NCI-H146 (cell line): Measurements from ENCODE around the gene AQP6.
"Not testable (repeated sequence)": the region's sequence is repeated elsewhere in the genome, so short reads cannot be mapped to it uniquely, and the experiment has no call there.

ENCODE experiments used
- DNase-seq: peaks from one replicate; lab custom pipeline; 2025; lab: John Stamatoyannopoulos, UW

AQP6 gene

GRCh38 chr12:49970658-49971057 lies 2.1 kb upstream of the AQP6 start:
- DNase-seq, result no peak

- no peak for DNase-seq
Observed at GRCh38 chr12:49971141-49971540, 1.6 kb upstream of the AQP6 start.

- DNase-seq, result no peak
Observed at GRCh38 chr12:49972129-49972528, 618 bp upstream of the AQP6 start.

DNA sequence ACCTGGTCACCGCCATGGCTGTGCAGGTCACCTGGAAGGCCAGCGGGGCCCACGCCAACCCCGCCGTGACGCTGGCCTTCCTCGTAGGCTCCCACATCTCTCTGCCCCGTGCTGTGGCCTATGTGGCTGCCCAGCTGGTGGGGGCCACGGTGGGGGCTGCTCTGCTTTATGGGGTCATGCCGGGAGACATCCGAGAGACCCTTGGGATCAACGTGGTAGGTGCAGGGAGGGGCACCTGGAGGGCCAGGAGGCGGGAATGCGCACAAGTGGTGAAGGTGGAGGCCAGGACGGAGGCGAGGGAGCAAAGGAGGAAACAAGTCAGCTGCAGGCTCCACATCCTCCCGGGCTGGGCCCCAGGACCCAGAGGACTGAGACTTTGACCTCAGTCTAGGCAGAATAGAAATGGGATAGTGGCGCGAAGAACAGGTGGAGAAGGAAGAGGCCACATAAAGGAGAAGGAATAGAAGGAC lies 649 bp downstream of the AQP6 start:
- no peak for DNase-seq

GRCh38 chr12:49974231-49974675 lies 1.5 kb downstream of the AQP6 start:
- peak; percentile 64 for DNase-seq

DNA sequence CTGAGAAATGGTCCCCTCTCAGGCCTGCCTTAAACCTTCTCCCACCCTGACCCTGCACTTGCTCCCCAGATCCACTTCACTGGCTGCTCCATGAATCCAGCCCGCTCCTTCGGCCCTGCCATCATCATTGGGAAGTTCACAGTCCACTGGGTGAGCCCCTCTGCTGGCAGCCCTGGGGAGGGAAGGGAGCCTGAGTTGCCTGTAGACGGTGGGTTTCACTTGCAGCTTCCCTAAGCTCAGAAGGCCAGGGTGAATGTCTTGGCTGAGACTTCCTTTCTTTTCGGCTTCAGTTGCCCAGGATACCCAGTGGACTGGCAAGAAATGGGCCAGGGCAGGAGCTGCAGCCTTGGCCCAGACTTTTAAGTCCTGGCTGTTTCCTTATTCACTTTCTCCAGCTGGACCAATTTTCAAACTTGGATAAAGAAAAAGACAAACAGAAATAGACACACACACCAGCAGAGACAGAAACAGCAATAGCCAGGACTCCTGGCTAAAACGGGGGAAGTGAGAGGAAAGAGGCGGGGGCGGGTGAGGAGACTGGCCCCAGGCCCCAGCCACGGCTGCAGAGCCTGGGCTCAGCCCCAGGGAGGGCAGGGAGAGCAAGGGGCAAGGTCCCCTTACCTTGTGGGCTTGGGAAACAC lies 2.0 kb downstream of the AQP6 start:
- no peak for DNase-seq

DNA sequence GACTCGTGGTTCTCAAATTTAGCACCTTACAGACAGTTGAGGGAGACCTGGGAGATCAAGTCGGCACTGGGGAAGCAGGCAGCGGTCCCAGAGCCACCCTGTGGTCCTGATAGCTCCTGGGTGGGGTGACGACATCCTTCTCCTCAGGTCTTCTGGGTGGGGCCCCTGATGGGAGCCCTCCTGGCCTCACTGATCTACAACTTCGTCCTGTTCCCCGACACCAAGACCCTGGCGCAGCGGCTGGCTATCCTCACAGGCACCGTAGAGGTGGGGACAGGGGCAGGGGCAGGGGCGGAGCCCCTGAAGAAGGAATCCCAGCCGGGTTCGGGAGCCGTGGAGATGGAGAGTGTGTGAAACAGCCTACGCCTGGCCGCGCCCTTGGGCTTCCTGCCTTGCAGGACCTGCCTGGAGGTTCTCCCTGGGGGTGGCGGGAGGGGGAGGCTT lies 2.6 kb downstream of the AQP6 start:
- DNase-seq, result no peak

- DNase-seq, result no peak
Observed at GRCh38 chr12:49976557-49976956, 3.8 kb downstream of the AQP6 start.

GRCh38 chr12:49978125-49978524 lies 5.4 kb downstream of the AQP6 start:
- no peak for DNase-seq

GRCh38 chr12:49979016-49979586 lies 6.4 kb downstream of the AQP6 start:
- peak; percentile 65 for DNase-seq

DNA sequence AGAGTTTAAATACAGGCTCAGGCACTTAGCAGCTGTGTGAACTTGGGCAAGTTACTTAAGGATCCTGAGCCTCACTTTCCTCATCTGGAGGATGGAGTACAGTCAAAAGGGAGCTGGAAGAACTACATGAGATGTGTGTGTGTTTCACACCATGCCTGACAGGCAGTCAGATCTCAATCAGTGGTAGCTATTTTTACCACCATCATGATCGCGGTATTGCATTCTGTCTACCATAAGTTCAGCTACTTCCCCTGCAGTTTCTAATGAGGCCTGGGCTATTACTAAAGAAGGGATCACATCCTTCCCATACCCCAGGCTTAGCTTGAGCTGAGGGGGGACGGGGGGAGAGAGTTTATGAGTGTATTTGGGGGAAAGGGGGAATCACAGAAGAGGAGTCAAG lies 7.0 kb downstream of the AQP6 start:
- DNase-seq, result no peak

- DNase-seq, result no peak
Observed at GRCh38 chr12:49980501-49981349, 8.0 kb downstream of the AQP6 start.

- no peak for DNase-seq
Observed at GRCh38 chr12:49982246-49983087, 9.7 kb downstream of the AQP6 start.

DNA sequence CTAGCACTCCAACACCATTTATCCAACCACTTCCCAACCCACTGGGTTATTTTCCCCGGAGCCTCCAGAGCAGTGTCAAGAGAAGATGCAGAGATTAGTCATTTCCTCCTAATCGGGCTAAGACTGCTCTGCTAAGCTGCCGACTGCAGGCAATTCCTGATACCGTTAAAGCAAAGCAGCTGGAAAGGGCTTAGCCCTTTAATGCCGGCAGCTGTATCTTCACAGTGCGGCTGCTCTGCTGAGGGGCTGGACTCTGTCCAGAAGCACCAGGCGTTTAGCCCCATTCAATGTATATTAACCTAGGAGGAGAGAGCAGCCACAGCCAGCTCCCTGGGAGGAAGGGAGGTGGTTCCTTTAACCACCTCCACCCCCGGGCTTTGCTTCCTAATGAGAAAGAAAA lies 11.1 kb downstream of the AQP6 start:
- DNase-seq, result no peak

DNA sequence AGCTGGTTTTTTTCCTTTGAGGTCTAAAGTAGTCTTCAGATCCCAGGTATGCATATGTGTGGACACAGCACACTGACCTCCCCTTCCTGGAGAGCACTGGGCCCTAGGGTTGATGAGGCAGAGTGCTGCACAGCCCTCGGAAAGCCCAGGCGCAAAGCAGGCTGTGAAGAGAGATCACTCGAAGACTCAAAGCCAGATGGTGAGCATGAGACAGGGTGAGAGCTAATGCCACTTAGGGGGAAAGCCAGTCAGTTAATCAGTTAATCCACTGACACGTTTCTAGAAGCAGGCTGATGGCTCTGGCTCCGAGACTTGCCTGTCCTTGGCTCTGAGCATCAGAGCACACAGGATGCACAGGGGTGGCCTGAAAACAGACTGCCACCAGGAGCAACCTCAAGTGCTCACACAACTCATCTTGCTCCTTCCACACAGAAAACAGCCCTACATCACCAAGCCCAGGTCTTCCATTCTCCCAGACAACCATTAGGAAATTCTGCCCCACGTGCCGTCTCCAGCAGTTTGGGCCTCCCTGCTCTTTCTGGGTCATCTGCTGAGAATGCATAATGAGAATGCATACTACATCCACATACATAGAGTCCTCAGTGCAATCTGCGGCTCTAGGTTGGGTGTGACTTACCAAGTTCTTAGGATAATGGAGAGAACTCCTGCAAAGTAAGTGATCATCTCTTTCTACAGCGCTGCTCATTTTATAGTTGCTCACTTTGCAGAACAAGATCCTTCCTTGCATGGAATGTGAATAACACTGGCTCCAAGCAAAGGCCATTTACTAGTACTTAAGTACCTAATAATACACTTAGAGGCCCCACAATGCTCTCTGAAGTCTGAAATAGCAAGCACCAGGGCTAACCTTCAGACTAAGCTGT lies 12.0 kb downstream of the AQP6 start:
- DNase-seq, result no peak

DNA sequence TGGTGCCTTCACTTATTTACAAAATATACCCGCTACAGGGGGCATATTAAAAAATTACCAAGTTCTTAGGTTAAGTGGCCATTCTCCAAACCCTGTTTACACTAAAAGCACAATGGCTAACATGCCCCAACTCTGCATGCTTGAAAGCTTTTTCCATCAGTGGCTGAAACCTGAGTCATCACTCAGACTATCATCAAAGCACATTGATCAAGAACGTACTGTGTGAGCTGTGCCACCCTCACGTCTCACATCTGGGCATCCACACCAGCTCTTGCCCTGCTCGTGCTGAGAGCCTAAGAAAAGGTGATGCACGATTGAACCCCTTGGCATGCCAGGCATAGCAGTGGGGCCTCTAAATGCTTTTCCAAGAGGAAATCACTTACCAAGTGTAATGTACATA lies 13.2 kb downstream of the AQP6 start:
- DNase-seq, result no peak

GRCh38 chr12:49986476-49986875 lies 13.7 kb downstream of the AQP6 start:
- not testable (repeated sequence) for DNase-seq

- DNase-seq, result no peak
Observed at GRCh38 chr12:49987625-49988303, 15.0 kb downstream of the AQP6 start.

DNA sequence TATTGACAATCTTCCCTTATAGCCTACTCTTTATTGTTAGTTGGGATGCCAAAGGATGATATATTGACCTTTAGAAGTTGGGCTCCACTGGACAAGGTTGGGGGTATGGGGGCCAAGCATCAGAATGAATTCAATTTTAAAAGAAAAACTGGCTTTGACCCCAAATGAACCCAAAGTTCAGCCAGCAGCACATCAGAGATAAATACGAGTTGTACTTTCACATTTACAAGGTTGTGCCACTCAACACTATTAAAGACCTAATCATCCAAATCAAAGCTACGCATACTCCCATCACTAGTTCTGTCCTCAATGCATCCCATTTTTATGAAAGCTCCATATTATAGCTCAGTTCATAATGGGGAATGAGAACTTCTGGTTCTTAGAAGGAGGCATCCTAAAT lies 16.7 kb downstream of the AQP6 start:
- DNase-seq, result not testable (repeated sequence)

GRCh38 chr12:49990273-49990672 lies 17.5 kb downstream of the AQP6 start:
- DNase-seq, result no peak
